Vagina (tissue), 2 donors: ENCODE data around the gene BCLAF1. TPM values are rescaled to one million over a fixed set of nuclear protein-coding genes. Genes with fewer than 3 reads are reported as not detected.

Source experiments
- DNase-seq, 2 donors: peaks; one replicate each; pipeline ENCODE4 v3.0.0-alpha.2; 2017; ENCODE audit errors: extremely low spot score in 2 of 2
- H3K27ac ChIP-seq: fragments of 200-600 bp; sonication (generic); one replicate; pipeline ENCODE4 v1.5.1; 2019
- H3K27me3 ChIP-seq: fragments of 200-600 bp; sonication (generic); one replicate; pipeline ENCODE4 v1.5.1; 2019
- H3K36me3 ChIP-seq, 2 donors: fragments of 200-600 bp; sonication (generic); one replicate each; pipeline ENCODE4 v1.5.1; 2017 to 2019
- H3K4me1 ChIP-seq: fragments of 200-600 bp; sonication (generic); one replicate; pipeline ENCODE4 v1.5.1; 2019
- H3K4me3 ChIP-seq, 2 donors: fragments of 200-600 bp; sonication (generic); 1 replicate in 1 of 2; 2 replicates in 1 of 2; pipeline ENCODE4 v1.5.1; 2016 to 2019
- H3K9me3 ChIP-seq: fragments of 200-600 bp; sonication (generic); one replicate; pipeline ENCODE4 v1.5.1; 2019
- CTCF ChIP-seq, 3 experiments: fragments of 450-650 bp in 2 of 3; fragments of 200-600 bp in 1 of 3; sonication (generic) in 1 of 3; IDR thresholded peaks; one replicate each; pipeline ENCODE4 v1.5.1; 2017 to 2019; ENCODE audit warnings: antibody characterized with exemption in 3 of 3, mild to moderate bottlenecking in 2 of 3, moderate library complexity in 2 of 3
- POLR2A ChIP-seq, 2 donors: fragments of 450-650 bp; IDR thresholded peaks; one replicate each; pipeline ENCODE4 v1.6.1; 2017; ENCODE audit warnings: antibody characterized with exemption in 2 of 2, mild to moderate bottlenecking in 2 of 2, moderate library complexity in 2 of 2
- POLR2AphosphoS5 ChIP-seq, 2 donors: sonication (generic); formaldehyde crosslinking; IDR thresholded peaks; one replicate each; pipeline ENCODE4 v1.9.0; 2017; ENCODE audit warnings: antibody characterized with exemption in 2 of 2, mild to moderate bottlenecking in 2 of 2, low read depth in 1 of 2; ENCODE audit not compliant: insufficient read depth in 1 of 2
- intact Hi-C: fragments of 100-400 bp; cut with DNase I; formaldehyde crosslinking; loops from one replicate; pipeline ENCODE4 v1.15.1; 2023
- total RNA-seq: library from RNA; depleted of rRNA; stranded (reverse); fragments of >200 nt; gene quantifications from one replicate; pipeline ENCODE4 v1.2.3, GENCODE V29; 2016

The BCLAF1 gene
- total RNA-seq, 1 donor from 2014 or later = 97.0 TPM

- Histone ChIP-seq H3K9me3 (no peaks in the 10 kb centered on the region), H3K27ac (no peak overlapping the region), H3K4me1 (no peaks in the 10 kb centered on the region), H3K27me3 (no peaks in the 10 kb centered on the region), H3K36me3 (no peaks in the 10 kb centered on the region), H3K4me3 (no peak overlapping the region)
- intact Hi-C loops = no loop called here
- TF ChIP-seq CTCF (IDR thresholded peaks at IDR 0.05) (no peak), POLR2A (IDR thresholded peaks at IDR 0.05) (no peak), POLR2AphosphoS5 (IDR thresholded peaks at IDR 0.05; ENCODE audit: insufficient read depth in 1 of 2, low read depth in 1 of 2) (no peak)
- no peak for DNase-seq
Measured at GRCh38 chr6:136326038-136326553, 36.5 kb upstream of the BCLAF1 start.

- no peak for TF ChIP-seq POLR2AphosphoS5 (IDR thresholded peaks at IDR 0.05; ENCODE audit: insufficient read depth in 1 of 2, low read depth in 1 of 2)
- TF ChIP-seq CTCF (IDR thresholded peaks at IDR 0.05) = no peak
- intact Hi-C loops = no loop called here
- H3K27ac ChIP-seq = no peak overlapping the region
- H3K36me3 ChIP-seq = no peaks in the 10 kb centered on the region
- no peaks in the 10 kb centered on the region for H3K27me3 ChIP-seq
- H3K4me3 ChIP-seq = no peak overlapping the region
- H3K9me3 ChIP-seq = no peaks in the 10 kb centered on the region
- no peak for DNase-seq
- H3K4me1 ChIP-seq = no peaks in the 10 kb centered on the region
Measured at GRCh38 chr6:136324686-136325380, 35.2 kb upstream of the BCLAF1 start.

- no peak for DNase-seq
- Histone ChIP-seq H3K27ac (no peak overlapping the region), H3K9me3 (no peaks in the 10 kb centered on the region), H3K36me3 (no peaks in the 10 kb centered on the region), H3K4me1 (no peaks in the 10 kb centered on the region), H3K27me3 (no peaks in the 10 kb centered on the region), H3K4me3 (no peak overlapping the region)
- TF ChIP-seq POLR2A (IDR thresholded peaks at IDR 0.05) = no peak
- no peak for TF ChIP-seq POLR2AphosphoS5 (IDR thresholded peaks at IDR 0.05; ENCODE audit: insufficient read depth in 1 of 2, low read depth in 1 of 2)
- no peak for TF ChIP-seq CTCF (IDR thresholded peaks at IDR 0.05)
- intact Hi-C loops = no loop called here
Measured at GRCh38 chr6:136323431-136324112, 33.9 kb upstream of the BCLAF1 start.

GRCh38 chr6:136319732-136320131 lies 30.1 kb upstream of the BCLAF1 start:
- TF ChIP-seq POLR2A (IDR thresholded peaks at IDR 0.05) (no peak), POLR2AphosphoS5 (IDR thresholded peaks at IDR 0.05; ENCODE audit: insufficient read depth in 1 of 2, low read depth in 1 of 2) (no peak)
- H3K36me3 ChIP-seq = no peaks in the 10 kb centered on the region
- H3K27me3 ChIP-seq = no peaks in the 10 kb centered on the region
- no peaks in the 10 kb centered on the region for H3K9me3 ChIP-seq
- H3K4me3 ChIP-seq = no peak overlapping the region
- H3K27ac ChIP-seq = no peak overlapping the region
- DNase-seq = no peak
- intact Hi-C loops = no loop called here
- no peaks in the 10 kb centered on the region for H3K4me1 ChIP-seq

GRCh38 chr6:136318676-136319075 lies 29.0 kb upstream of the BCLAF1 start:
- TF ChIP-seq POLR2AphosphoS5 (IDR thresholded peaks at IDR 0.05; ENCODE audit: insufficient read depth in 1 of 2, low read depth in 1 of 2) (no peak), POLR2A (IDR thresholded peaks at IDR 0.05) (no peak), CTCF (IDR thresholded peaks at IDR 0.05) (no peak)
- Histone ChIP-seq H3K4me3 (no peak overlapping the region), H3K27ac (no peak overlapping the region), H3K27me3 (no peaks in the 10 kb centered on the region), H3K9me3 (no peaks in the 10 kb centered on the region), H3K36me3 (no peaks in the 10 kb centered on the region), H3K4me1 (no peaks in the 10 kb centered on the region)
- no peak for DNase-seq
- intact Hi-C loops = no loop called here
